SK-N-SH treated with all-trans-retinoic acid at 6 μM for 48 hours (cell line): ENCODE data around the gene LAMTOR1.

ENCODE experiments used
- ATAC-seq: fragments of 200-7000 bp; cut with Tn5 transposase; 3 replicates; pipeline ENCODE4 v1.9.1; 2020; ENCODE audit warnings: mild to moderate bottlenecking, moderate library complexity
- ARNTL ChIP-seq: fragments of 450-650 bp; formaldehyde crosslinking; IDR thresholded peaks from 2 replicates; pipeline ENCODE4 v1.5.0; 2020; ENCODE audit warnings: low read depth, mild to moderate bottlenecking, moderate library complexity, borderline replicate concordance
- BACH2 ChIP-seq: fragments of 250-450 bp; sonication (Bioruptor Pico); IDR thresholded peaks from 2 replicates; pipeline ENCODE4 v1.9.0; 2021; ENCODE audit warnings: mild to moderate bottlenecking, borderline replicate concordance
- CSDC2 ChIP-seq: fragments of 250-450 bp; sonication (Bioruptor Pico); IDR thresholded peaks from 2 replicates; pipeline ENCODE4 v1.5.0; 2020; ENCODE audit warnings: mild to moderate bottlenecking, moderate library complexity
- ESRRG ChIP-seq: fragments of 250-450 bp; sonication (Bioruptor Pico); IDR thresholded peaks from 2 replicates; pipeline ENCODE4 v1.6.1; 2021; ENCODE audit warnings: mild to moderate bottlenecking
- GLIS3 ChIP-seq: fragments of 250-450 bp; sonication (Bioruptor Pico); IDR thresholded peaks from 2 replicates; pipeline ENCODE4 v1.5.0; 2020; ENCODE audit warnings: mild to moderate bottlenecking, moderate library complexity
- OSR1 ChIP-seq: fragments of 250-450 bp; sonication (Bioruptor Pico); IDR thresholded peaks from 2 replicates; pipeline ENCODE4 v1.8.0; 2022; ENCODE audit warnings: moderate library complexity, mild to moderate bottlenecking, inconsistent platforms
- PPARA ChIP-seq: fragments of 250-450 bp; sonication (Bioruptor Pico); IDR thresholded peaks from 2 replicates; pipeline ENCODE4 v1.5.0; 2020; ENCODE audit warnings: mild to moderate bottlenecking, borderline replicate concordance
- SNAI2 ChIP-seq: fragments of 250-450 bp; sonication (Bioruptor Pico); IDR thresholded peaks from 2 replicates; pipeline ENCODE4 v1.5.0; 2020; ENCODE audit warnings: mild to moderate bottlenecking, moderate library complexity
- TCF4 ChIP-seq: fragments of 250-450 bp; sonication (Bioruptor Pico); IDR thresholded peaks from 2 replicates; pipeline ENCODE4 v1.8.0; 2021; ENCODE audit warnings: mild to moderate bottlenecking, moderate library complexity, borderline replicate concordance
- TOX ChIP-seq: fragments of 250-450 bp; sonication (Bioruptor Pico); IDR thresholded peaks from 2 replicates; pipeline ENCODE4 v1.8.0; 2021; ENCODE audit warnings: mild to moderate bottlenecking, moderate library complexity, borderline replicate concordance
- ZC3H10 ChIP-seq: fragments of 250-450 bp; sonication (Bioruptor Pico); IDR thresholded peaks from 2 replicates; pipeline ENCODE4 v1.5.1; 2021; ENCODE audit warnings: mild to moderate bottlenecking, moderate library complexity
- ZFP3 ChIP-seq: fragments of 250-450 bp; sonication (Bioruptor Pico); IDR thresholded peaks from 2 replicates; pipeline ENCODE4 v1.5.0; 2020; ENCODE audit warnings: mild to moderate bottlenecking, moderate library complexity
- ZFP30 ChIP-seq: fragments of 450-650 bp; formaldehyde crosslinking; IDR thresholded peaks from 2 replicates; pipeline ENCODE4 v1.5.0; 2022; ENCODE audit warnings: mild to moderate bottlenecking, moderate library complexity
- ZNF565 ChIP-seq: fragments of 450-650 bp; formaldehyde crosslinking; conservative IDR thresholded peaks from 2 replicates; pipeline ENCODE4 v1.5.0; 2020; ENCODE audit warnings: low read depth, mild to moderate bottlenecking, moderate library complexity
- ZNF70 ChIP-seq: fragments of 450-650 bp; formaldehyde crosslinking; IDR thresholded peaks from 2 replicates; pipeline ENCODE4 v1.5.0; 2020; ENCODE audit warnings: mild to moderate bottlenecking, moderate library complexity
- ZNF8 ChIP-seq: fragments of 450-650 bp; formaldehyde crosslinking; IDR thresholded peaks from 2 replicates; pipeline ENCODE4 v1.5.0; 2020; ENCODE audit warnings: mild to moderate bottlenecking, moderate library complexity
- TF ChIP-seq, protein P1 (sequence below): fragments of 250-450 bp; sonication (Bioruptor Pico); IDR thresholded peaks from 2 replicates; pipeline ENCODE4 v1.8.0; 2020; ENCODE audit warnings: mild to moderate bottlenecking, moderate library complexity, borderline replicate concordance
- TF ChIP-seq, protein P2 (sequence below): fragments of 250-450 bp; sonication (Bioruptor Pico); IDR thresholded peaks from 2 replicates; pipeline ENCODE4 v1.8.0; 2021; ENCODE audit warnings: low read depth, mild to moderate bottlenecking, moderate library complexity, borderline replicate concordance
- TF ChIP-seq, protein P3 (sequence below): fragments of 250-450 bp; sonication (Bioruptor Pico); IDR thresholded peaks from 2 replicates; pipeline ENCODE4 v1.5.0; 2020; ENCODE audit warnings: mild to moderate bottlenecking, moderate library complexity
- TF ChIP-seq, protein P4 (sequence below): fragments of 250-450 bp; sonication (Bioruptor Pico); IDR thresholded peaks from 2 replicates; pipeline ENCODE4 v1.5.1; 2021; ENCODE audit warnings: mild to moderate bottlenecking, moderate library complexity
- TF ChIP-seq, protein P5 (sequence below): fragments of 250-450 bp; sonication (Bioruptor Pico); IDR thresholded peaks from 2 replicates; pipeline ENCODE4 v1.5.1; 2020; ENCODE audit warnings: low read depth, mild to moderate bottlenecking, moderate library complexity

LAMTOR1 gene

DNA sequence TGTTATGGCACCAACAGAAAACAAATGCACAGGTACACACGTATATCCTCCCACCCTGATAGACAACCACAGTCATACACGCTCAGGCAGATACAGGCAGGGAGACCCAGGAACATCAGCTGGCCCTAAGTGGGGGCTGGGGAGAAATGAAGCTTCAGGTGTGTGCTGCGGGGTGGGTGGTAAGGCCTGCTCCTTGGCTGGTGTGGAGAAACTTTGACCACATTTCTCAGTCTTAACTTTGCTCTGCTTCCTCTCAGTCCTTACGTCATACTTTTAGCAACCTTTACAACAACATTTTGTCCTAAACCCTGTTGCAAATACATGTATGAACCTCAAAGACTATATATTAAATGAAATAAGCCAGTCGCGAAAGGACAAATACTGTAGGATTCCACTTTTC, 16.1 kb upstream of the LAMTOR1 start (continued):
- TF ChIP-seq TOX (CRISPR knock-in tag): no peak
- no peak for TF ChIP-seq SNAI2 (CRISPR knock-in tag)
- no peak for TF ChIP-seq ZNF565 (CRISPR knock-in tag)
- no peak for TF ChIP-seq OSR1 (CRISPR knock-in tag)
- no peak for TF ChIP-seq ZNF70 (CRISPR knock-in tag)

DNA sequence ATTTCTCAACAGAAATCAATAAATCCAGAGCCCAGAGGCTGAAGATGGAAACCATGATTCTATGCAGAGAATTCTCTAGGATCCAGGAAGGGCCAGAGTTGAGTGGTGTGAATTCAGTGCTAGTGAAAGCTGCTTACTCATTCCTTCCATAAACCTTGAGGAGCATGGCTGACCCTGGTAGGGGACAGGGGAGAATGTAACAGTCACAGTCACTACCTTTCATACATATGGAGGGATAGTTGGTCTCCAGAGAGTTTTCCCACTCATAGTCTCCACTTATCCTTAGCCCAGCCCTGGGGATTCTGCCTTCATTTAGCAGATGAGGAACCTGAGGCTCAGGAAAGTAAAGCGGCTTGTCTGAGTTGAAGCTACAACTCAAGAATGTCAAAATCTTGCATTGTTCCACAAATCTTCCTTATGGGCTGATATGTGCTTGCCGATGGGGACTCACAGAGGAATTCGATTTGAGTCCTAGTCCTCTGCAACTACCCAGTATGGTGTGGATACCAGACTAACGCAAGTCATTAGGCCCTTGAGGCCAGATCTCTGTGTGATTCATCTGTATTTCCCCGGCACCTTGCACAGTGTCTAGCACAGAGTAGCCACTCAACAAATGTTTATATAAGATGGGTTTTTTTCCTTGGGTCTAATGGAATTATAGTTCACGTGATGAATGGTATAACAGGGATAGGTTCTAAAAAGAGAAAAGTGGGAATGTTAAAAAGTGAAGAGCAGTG, 13.1 kb upstream of the LAMTOR1 start:
- no peak for TF ChIP-seq CSDC2
- no peak for TF ChIP-seq ZNF565 (CRISPR knock-in tag)
- no peak for TF ChIP-seq TOX (CRISPR knock-in tag)
- no peak for TF ChIP-seq ESRRG
- TF ChIP-seq OSR1 (CRISPR knock-in tag): no peak
- TF ChIP-seq, protein P1, sequence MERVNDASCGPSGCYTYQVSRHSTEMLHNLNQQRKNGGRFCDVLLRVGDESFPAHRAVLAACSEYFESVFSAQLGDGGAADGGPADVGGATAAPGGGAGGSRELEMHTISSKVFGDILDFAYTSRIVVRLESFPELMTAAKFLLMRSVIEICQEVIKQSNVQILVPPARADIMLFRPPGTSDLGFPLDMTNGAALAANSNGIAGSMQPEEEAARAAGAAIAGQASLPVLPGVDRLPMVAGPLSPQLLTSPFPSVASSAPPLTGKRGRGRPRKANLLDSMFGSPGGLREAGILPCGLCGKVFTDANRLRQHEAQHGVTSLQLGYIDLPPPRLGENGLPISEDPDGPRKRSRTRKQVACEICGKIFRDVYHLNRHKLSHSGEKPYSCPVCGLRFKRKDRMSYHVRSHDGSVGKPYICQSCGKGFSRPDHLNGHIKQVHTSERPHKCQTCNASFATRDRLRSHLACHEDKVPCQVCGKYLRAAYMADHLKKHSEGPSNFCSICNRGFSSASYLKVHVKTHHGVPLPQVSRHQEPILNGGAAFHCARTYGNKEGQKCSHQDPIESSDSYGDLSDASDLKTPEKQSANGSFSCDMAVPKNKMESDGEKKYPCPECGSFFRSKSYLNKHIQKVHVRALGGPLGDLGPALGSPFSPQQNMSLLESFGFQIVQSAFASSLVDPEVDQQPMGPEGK: no peak
- TF ChIP-seq ZNF8 (CRISPR knock-in tag): no peak
- TF ChIP-seq ZFP30 (CRISPR knock-in tag): no peak
- TF ChIP-seq PPARA (CRISPR knock-in tag): no peak
- TF ChIP-seq, protein P2, sequence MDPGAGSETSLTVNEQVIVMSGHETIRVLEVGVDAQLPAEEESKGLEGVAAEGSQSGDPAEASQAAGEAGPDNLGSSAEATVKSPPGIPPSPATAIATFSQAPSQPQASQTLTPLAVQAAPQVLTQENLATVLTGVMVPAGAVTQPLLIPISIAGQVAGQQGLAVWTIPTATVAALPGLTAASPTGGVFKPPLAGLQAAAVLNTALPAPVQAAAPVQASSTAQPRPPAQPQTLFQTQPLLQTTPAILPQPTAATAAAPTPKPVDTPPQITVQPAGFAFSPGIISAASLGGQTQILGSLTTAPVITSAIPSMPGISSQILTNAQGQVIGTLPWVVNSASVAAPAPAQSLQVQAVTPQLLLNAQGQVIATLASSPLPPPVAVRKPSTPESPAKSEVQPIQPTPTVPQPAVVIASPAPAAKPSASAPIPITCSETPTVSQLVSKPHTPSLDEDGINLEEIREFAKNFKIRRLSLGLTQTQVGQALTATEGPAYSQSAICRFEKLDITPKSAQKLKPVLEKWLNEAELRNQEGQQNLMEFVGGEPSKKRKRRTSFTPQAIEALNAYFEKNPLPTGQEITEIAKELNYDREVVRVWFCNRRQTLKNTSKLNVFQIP: no peak
- no peak for TF ChIP-seq TCF4 (CRISPR knock-in tag)
- TF ChIP-seq, protein P3, sequence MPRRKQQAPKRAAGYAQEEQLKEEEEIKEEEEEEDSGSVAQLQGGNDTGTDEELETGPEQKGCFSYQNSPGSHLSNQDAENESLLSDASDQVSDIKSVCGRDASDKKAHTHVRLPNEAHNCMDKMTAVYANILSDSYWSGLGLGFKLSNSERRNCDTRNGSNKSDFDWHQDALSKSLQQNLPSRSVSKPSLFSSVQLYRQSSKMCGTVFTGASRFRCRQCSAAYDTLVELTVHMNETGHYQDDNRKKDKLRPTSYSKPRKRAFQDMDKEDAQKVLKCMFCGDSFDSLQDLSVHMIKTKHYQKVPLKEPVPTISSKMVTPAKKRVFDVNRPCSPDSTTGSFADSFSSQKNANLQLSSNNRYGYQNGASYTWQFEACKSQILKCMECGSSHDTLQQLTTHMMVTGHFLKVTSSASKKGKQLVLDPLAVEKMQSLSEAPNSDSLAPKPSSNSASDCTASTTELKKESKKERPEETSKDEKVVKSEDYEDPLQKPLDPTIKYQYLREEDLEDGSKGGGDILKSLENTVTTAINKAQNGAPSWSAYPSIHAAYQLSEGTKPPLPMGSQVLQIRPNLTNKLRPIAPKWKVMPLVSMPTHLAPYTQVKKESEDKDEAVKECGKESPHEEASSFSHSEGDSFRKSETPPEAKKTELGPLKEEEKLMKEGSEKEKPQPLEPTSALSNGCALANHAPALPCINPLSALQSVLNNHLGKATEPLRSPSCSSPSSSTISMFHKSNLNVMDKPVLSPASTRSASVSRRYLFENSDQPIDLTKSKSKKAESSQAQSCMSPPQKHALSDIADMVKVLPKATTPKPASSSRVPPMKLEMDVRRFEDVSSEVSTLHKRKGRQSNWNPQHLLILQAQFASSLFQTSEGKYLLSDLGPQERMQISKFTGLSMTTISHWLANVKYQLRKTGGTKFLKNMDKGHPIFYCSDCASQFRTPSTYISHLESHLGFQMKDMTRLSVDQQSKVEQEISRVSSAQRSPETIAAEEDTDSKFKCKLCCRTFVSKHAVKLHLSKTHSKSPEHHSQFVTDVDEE (CRISPR knock-in tag): no peak
- TF ChIP-seq, protein P4, sequence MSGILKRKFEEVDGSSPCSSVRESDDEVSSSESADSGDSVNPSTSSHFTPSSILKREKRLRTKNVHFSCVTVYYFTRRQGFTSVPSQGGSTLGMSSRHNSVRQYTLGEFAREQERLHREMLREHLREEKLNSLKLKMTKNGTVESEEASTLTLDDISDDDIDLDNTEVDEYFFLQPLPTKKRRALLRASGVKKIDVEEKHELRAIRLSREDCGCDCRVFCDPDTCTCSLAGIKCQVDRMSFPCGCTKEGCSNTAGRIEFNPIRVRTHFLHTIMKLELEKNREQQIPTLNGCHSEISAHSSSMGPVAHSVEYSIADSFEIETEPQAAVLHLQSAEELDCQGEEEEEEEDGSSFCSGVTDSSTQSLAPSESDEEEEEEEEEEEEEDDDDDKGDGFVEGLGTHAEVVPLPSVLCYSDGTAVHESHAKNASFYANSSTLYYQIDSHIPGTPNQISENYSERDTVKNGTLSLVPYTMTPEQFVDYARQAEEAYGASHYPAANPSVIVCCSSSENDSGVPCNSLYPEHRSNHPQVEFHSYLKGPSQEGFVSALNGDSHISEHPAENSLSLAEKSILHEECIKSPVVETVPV: no peak
- TF ChIP-seq ZC3H10 (CRISPR knock-in tag): no peak
- TF ChIP-seq GLIS3 (CRISPR knock-in tag): no peak
- TF ChIP-seq, protein P5, sequence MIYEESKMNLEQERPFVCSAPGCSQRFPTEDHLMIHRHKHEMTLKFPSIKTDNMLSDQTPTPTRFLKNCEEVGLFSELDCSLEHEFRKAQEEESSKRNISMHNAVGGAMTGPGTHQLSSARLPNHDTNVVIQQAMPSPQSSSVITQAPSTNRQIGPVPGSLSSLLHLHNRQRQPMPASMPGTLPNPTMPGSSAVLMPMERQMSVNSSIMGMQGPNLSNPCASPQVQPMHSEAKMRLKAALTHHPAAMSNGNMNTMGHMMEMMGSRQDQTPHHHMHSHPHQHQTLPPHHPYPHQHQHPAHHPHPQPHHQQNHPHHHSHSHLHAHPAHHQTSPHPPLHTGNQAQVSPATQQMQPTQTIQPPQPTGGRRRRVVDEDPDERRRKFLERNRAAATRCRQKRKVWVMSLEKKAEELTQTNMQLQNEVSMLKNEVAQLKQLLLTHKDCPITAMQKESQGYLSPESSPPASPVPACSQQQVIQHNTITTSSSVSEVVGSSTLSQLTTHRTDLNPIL: no peak
- TF ChIP-seq BACH2 (CRISPR knock-in tag): no peak
- no peak for TF ChIP-seq ZFP3 (CRISPR knock-in tag)
- TF ChIP-seq SNAI2 (CRISPR knock-in tag): no peak
- no peak for ATAC-seq

DNA sequence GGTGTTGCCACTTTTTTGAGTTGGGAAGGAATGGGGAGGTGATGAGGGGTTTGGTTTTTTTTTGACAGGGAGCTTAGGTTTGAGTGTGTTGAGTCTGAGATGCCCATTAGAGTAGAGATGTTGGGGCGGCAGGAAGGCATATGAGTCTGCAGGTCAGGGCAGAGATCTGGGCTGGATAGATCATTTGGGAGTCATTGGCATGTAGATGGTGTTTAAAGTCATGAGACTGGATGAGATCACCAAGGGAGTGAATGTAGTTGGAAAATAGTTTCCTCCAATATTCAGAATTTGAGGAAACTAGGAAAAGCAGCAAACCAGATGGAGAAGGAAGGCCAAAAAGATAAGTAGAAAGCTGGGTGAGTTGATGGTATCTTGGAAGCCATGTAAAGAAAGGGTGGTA, 11.5 kb upstream of the LAMTOR1 start:
- TF ChIP-seq, protein P3 (CRISPR knock-in tag): no peak
- TF ChIP-seq, protein P1: no peak
- TF ChIP-seq CSDC2: no peak
- TF ChIP-seq ZFP30 (CRISPR knock-in tag): no peak
- TF ChIP-seq BACH2 (CRISPR knock-in tag): no peak
- TF ChIP-seq OSR1 (CRISPR knock-in tag): no peak
- no peak for TF ChIP-seq ZNF565 (CRISPR knock-in tag)
- TF ChIP-seq ARNTL (CRISPR knock-in tag): no peak
- ATAC-seq: no peak
